Neural progenitor cell (in vitro differentiated cells): ENCODE results near the gene LRRC56. TPM values are rescaled to one million over a fixed set of nuclear protein-coding genes. Genes with fewer than 3 reads are reported as not detected.

Source experiments
- DNase-seq: peaks from one replicate; pipeline ENCODE4 v3.0.0-alpha.2; 2016; ENCODE audit warnings: low spot score
- H2AFZ ChIP-seq: fragments of 200-600 bp; sonication (generic); replicated peaks from 2 replicates; pipeline ENCODE4 v1.6.1; 2016; ENCODE audit warnings: antibody characterized with exemption
- H3F3A ChIP-seq: fragments of 200-600 bp; sonication (generic); 2 replicates; pipeline ENCODE4 v1.6.1; 2016; ENCODE audit warnings: antibody characterized with exemption, low read depth
- H3K27ac ChIP-seq: fragments of 200-600 bp; sonication (generic); 2 replicates; pipeline ENCODE4 v1.5.1; 2016; ENCODE audit warnings: mild to moderate bottlenecking
- H3K27me3 ChIP-seq: fragments of 200-600 bp; sonication (generic); 2 replicates; pipeline ENCODE4 v1.6.1; 2016; ENCODE audit warnings: mild to moderate bottlenecking, moderate library complexity
- H3K36me3 ChIP-seq: fragments of 200-600 bp; sonication (generic); 2 replicates; pipeline ENCODE4 v1.5.1; 2016
- H3K4me1 ChIP-seq: fragments of 200-600 bp; sonication (generic); 2 replicates; pipeline ENCODE4 v1.6.1; 2016; ENCODE audit warnings: mixed run types
- H3K4me2 ChIP-seq: fragments of 200-600 bp; sonication (generic); 2 replicates; pipeline ENCODE4 v1.6.1; 2016
- H3K4me3 ChIP-seq: fragments of 200-600 bp; sonication (generic); 2 replicates; pipeline ENCODE4 v1.5.1; 2016
- H3K79me2 ChIP-seq: fragments of 200-600 bp; sonication (generic); 2 replicates; pipeline ENCODE4 v1.6.1; 2016; ENCODE audit warnings: low read depth
- H3K9ac ChIP-seq: fragments of 200-600 bp; sonication (generic); 2 replicates; pipeline ENCODE4 v1.6.1; 2016
- H3K9me3 ChIP-seq: fragments of 200-600 bp; sonication (generic); 2 replicates; pipeline ENCODE4 v1.5.1; 2016; ENCODE audit warnings: low read depth
- H4K20me1 ChIP-seq: fragments of 200-600 bp; sonication (generic); 2 replicates; pipeline ENCODE4 v1.6.1; 2016; ENCODE audit warnings: low read depth
- H3K27ac Mint-ChIP-seq: 3 replicates; pipeline ENCODE4 v1.8.0; 2021; ENCODE audit warnings: mixed read lengths
- H3K27me3 Mint-ChIP-seq: 2 replicates; pipeline ENCODE4 v1.8.0; 2022; ENCODE audit warnings: low read depth, mild to moderate bottlenecking, inconsistent platforms, moderate library complexity, mixed read lengths; ENCODE audit not compliant: insufficient read depth
- H3K36me3 Mint-ChIP-seq: 3 replicates; pipeline ENCODE4 v1.8.0; 2021; ENCODE audit warnings: mixed read lengths
- H3K4me1 Mint-ChIP-seq: 3 replicates; pipeline ENCODE4 v1.8.0; 2021; ENCODE audit warnings: mixed read lengths
- H3K4me3 Mint-ChIP-seq: 3 replicates; pipeline ENCODE4 v1.8.0; 2021; ENCODE audit warnings: mild to moderate bottlenecking, moderate library complexity, mixed read lengths
- H3K9me3 Mint-ChIP-seq: 3 replicates; pipeline ENCODE4 v1.8.0; 2020; ENCODE audit warnings: mixed read lengths
- EZH2 ChIP-seq: fragments of 200-600 bp; sonication (generic); IDR thresholded peaks from 2 replicates; pipeline ENCODE4 v1.6.1; 2017; ENCODE audit warnings: antibody characterized with exemption, mild to moderate bottlenecking, moderate library complexity
- EZH2phosphoT487 ChIP-seq: fragments of 200-600 bp; sonication (generic); IDR thresholded peaks from 2 replicates; pipeline ENCODE4 v1.6.1; 2017; ENCODE audit warnings: antibody characterized with exemption
- total RNA-seq: library from RNA; depleted of rRNA; stranded (reverse); fragments of >200 nt; gene quantifications from 2 replicates; pipeline ENCODE4 v1.2.3, GENCODE V29; 2015; ENCODE audit warnings: low replicate concordance
- TF ChIP-seq, protein P1 (sequence below): fragments of 200-600 bp; sonication (generic); IDR thresholded peaks from 2 replicates; pipeline ENCODE4 v1.5.1; 2017; ENCODE audit warnings: antibody characterized with exemption, mild to moderate bottlenecking

The LRRC56 gene
- total RNA-seq, 1 donor from 2014 or later: 0.45 TPM

DNA sequence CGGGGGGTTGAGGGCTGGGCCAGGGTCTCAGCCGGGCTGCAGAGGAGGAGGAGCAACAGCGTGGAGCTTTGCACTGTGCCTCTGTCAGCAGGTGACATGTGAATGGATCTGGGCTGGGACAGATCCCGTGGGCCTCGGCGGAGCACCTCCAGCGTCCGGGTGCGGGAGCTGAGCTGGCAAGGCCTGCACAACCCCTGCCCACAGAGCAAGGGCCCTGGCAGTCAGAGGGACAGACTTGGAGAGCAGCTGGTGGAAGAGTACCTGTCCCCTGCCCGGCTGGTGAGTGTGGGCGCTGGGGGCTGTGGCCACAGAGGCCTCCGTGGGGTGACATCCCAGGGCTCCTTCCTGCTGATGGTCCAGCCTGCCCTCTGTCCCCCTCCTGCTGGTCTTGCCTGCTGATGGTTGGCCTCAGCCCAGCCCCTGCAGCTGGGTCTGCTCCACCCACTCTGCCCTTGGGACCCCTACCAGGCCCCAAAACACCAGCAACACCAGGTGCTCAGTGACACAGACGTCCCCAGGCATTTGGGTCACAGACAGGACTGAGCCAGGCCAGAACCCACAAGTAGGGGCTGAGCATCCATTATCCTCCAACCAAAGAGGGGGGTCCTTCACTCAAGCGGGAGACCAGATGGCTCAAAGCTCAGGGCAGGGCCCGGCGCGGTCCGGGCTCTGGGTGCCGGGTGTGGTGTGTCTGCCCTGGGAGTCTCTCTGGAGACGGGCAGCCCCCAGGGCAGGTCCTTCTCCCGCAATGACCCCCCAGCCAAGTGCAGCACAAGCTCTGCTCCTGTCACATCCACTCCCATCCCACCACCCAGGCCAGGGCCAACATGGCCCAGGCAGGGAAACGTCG, 3.5 kb downstream of the LRRC56 start:
- H3F3A ChIP-seq: peaks cover 24% of the 10 kb centered on the region

DNA sequence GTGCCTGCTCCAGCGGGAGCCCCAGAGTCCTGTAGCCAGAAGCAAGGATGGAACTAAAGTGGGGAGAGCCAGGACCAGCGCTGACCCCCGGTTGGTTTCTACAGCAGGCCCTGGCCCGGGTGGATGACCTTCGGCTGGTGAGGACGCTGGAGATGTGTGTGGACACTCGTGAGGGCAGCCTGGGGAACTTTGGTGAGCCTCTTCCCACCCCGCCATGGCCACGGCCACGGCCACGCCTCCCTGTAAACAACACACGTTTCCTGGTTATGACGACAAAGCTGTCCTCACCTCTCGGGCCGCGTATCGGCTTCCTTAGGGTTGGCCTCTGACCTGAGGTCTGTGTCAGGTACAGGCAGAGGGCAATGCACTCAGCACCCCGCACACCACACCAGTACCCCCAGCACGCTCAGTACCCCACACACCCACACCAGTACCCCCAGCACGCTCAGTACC, 4.1 kb downstream of the LRRC56 start:
- Mint-ChIP-seq H3K4me3 (no peak overlapping the region), H3K27ac (no peak overlapping the region), H3K27me3 (peaks cover 2% of the 10 kb centered on the region), H3K36me3 (peaks cover 2% of the 10 kb centered on the region), H3K4me1 (peaks cover 14% of the 10 kb centered on the region), H3K9me3 (no peaks in the 10 kb centered on the region)
- Histone ChIP-seq H3K4me3 (no peak overlapping the region), H3K79me2 (no peaks in the 10 kb centered on the region), H3K4me2 (no peak overlapping the region), H3K36me3 (no peaks in the 10 kb centered on the region), H3F3A (peaks cover 18% of the 10 kb centered on the region), H3K4me1 (peaks cover 15% of the 10 kb centered on the region), H3K9me3 (no peaks in the 10 kb centered on the region), H3K9ac (no peak overlapping the region), H3K27ac (no peak overlapping the region), H3K27me3 (peaks cover 25% of the 10 kb centered on the region), H2AFZ (no peak overlapping the region), H4K20me1 (no peaks in the 10 kb centered on the region)
- no peak for DNase-seq
- no peak for TF ChIP-seq EZH2phosphoT487
- TF ChIP-seq, protein P1, sequence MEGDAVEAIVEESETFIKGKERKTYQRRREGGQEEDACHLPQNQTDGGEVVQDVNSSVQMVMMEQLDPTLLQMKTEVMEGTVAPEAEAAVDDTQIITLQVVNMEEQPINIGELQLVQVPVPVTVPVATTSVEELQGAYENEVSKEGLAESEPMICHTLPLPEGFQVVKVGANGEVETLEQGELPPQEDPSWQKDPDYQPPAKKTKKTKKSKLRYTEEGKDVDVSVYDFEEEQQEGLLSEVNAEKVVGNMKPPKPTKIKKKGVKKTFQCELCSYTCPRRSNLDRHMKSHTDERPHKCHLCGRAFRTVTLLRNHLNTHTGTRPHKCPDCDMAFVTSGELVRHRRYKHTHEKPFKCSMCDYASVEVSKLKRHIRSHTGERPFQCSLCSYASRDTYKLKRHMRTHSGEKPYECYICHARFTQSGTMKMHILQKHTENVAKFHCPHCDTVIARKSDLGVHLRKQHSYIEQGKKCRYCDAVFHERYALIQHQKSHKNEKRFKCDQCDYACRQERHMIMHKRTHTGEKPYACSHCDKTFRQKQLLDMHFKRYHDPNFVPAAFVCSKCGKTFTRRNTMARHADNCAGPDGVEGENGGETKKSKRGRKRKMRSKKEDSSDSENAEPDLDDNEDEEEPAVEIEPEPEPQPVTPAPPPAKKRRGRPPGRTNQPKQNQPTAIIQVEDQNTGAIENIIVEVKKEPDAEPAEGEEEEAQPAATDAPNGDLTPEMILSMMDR: no peak
- no peak for TF ChIP-seq EZH2

More for the DNA sequence above, 3.5 kb downstream of the LRRC56 start:
- Histone ChIP-seq H3K4me2 (no peak overlapping the region), H3K27me3 (peaks cover 31% of the 10 kb centered on the region), H3K27ac (no peak overlapping the region), H4K20me1 (no peaks in the 10 kb centered on the region), H3K4me1 (peaks cover 15% of the 10 kb centered on the region), H3K4me3 (no peak overlapping the region), H2AFZ (no peak overlapping the region), H3K36me3 (no peaks in the 10 kb centered on the region), H3K9me3 (no peaks in the 10 kb centered on the region), H3K9ac (no peak overlapping the region), H3K79me2 (no peaks in the 10 kb centered on the region)
- Mint-ChIP-seq H3K36me3 (peaks cover 2% of the 10 kb centered on the region), H3K27me3 (peaks cover 4% of the 10 kb centered on the region), H3K27ac (no peak overlapping the region), H3K4me1 (peaks cover 17% of the 10 kb centered on the region), H3K4me3 (no peak overlapping the region), H3K9me3 (no peaks in the 10 kb centered on the region)
- TF ChIP-seq, protein P1: no peak
- TF ChIP-seq EZH2 (no peak), EZH2phosphoT487 (no peak)
- peak; percentile 1 for DNase-seq

DNA sequence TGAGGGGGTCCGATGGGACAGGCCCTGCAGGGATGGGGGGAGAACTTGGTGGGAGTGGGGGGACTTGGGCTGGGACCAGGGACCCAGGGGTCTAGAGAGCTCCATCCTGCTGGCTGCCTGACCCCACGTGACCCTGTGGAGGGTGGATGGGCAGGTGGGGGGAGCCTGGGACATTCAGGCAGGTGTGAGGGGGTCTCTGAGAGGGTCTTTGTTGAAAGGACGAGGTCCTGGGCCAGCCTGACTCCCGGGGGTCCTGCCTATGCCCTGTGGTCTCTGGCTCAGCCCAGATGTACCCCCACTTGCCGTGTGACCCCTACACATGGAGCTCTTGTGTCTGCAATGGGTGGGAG, 7.5 kb downstream of the LRRC56 start:
- no peak overlapping the region for H2AFZ ChIP-seq
- no peak overlapping the region for H3K9ac ChIP-seq
- no peaks in the 10 kb centered on the region for H4K20me1 ChIP-seq
- H3K27me3 ChIP-seq: no peaks in the 10 kb centered on the region
- no peak overlapping the region for H3K27ac ChIP-seq
- H3K9me3 Mint-ChIP-seq: no peaks in the 10 kb centered on the region
- H3K36me3 ChIP-seq: no peaks in the 10 kb centered on the region
- H3K9me3 ChIP-seq: no peaks in the 10 kb centered on the region
- peaks cover 5% of the 10 kb centered on the region for H3K27me3 Mint-ChIP-seq
- DNase-seq: no peak
- peaks cover 8% of the 10 kb centered on the region for H3K4me1 ChIP-seq
- H3F3A ChIP-seq: no peaks in the 10 kb centered on the region
- H3K4me2 ChIP-seq: no peak overlapping the region
- peaks cover 9% of the 10 kb centered on the region for H3K4me1 Mint-ChIP-seq
- no peak overlapping the region for H3K4me3 Mint-ChIP-seq
- no peaks in the 10 kb centered on the region for H3K79me2 ChIP-seq
- no peak overlapping the region for H3K27ac Mint-ChIP-seq
- H3K36me3 Mint-ChIP-seq: peaks cover 2% of the 10 kb centered on the region
- TF ChIP-seq EZH2 (no peak), EZH2phosphoT487 (no peak)
- TF ChIP-seq, protein P1: no peak
- no peak overlapping the region for H3K4me3 ChIP-seq
